Peyer's patch (tissue), 4 donors: ENCODE measurements around the gene THAP2.

Source experiments
- CTCF ChIP-seq, 6 experiments: fragments of 450-650 bp in 4 of 6; fragments of 200-600 bp in 2 of 6; sonication (generic) in 1 of 6; IDR thresholded peaks; one replicate each; pipeline ENCODE4 v1.5.1; 2017 to 2019; ENCODE audit warnings: antibody characterized with exemption in 6 of 6, mild to moderate bottlenecking in 3 of 6, moderate library complexity in 1 of 6
- POLR2A ChIP-seq, 2 donors: fragments of 450-650 bp; IDR thresholded peaks; one replicate each; pipeline ENCODE4 v1.5.1; 2017; ENCODE audit warnings: antibody characterized with exemption in 2 of 2, mild to moderate bottlenecking in 2 of 2, moderate library complexity in 2 of 2

DNA sequence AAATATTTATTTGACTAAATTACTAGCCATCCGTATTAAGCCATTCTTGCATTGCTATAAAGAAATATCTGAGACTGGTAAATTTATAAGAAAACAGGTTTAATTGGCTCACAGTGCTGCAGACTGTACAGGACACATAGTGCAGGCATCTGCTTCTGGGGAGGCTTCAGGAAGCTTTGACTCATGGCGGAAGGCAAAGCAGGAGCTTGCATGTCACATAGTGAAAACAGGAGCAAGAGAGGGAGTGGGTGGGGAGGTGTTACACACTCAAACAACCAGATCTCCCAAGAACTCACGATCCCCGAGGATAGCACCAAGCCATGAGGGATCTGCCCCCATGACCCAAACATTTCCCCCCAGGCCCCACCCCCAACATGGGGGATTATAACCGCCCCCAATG lies 63.9 kb downstream of the THAP2 start:
- no peak for TF ChIP-seq CTCF (IDR thresholded peaks at IDR 0.05)
- no peak for TF ChIP-seq POLR2A (IDR thresholded peaks at IDR 0.05)
